OCI-LY3 (cell line): ENCODE results near the gene BCL2L12.
A peak's percentile ranks its signal among the peaks of the same experiment; 100 is the strongest.

Experiments used
- H2AFZ ChIP-seq: fragments of 200-600, 300-600 bp; shearing (Covaris generic); 2 replicates; pipeline ENCODE4 v1.6.0; 2014; ENCODE audit warnings: antibody characterized with exemption, low read depth, low read length
- H3K27ac ChIP-seq: fragments of 200-600, 300-600 bp; sonication (generic); 2 replicates; pipeline ENCODE4 v1.5.1; 2014; ENCODE audit warnings: mild to moderate bottlenecking, low read length, moderate library complexity, mixed read lengths
- H3K27me3 ChIP-seq: fragments of 200-600, 300-600 bp; sonication (generic); 2 replicates; pipeline ENCODE4 v1.6.1; 2014; ENCODE audit warnings: low read depth, low read length, mixed read lengths
- H3K36me3 ChIP-seq: fragments of 200-600, 300-600 bp; sonication (generic); replicated peaks from 2 replicates; pipeline ENCODE3; 2014; ENCODE audit warnings: low read depth, low read length, mixed read lengths
- H3K4me1 ChIP-seq: fragments of 300-600, 200-600 bp; sonication (generic); 2 replicates; pipeline ENCODE4 v1.6.1; 2014; ENCODE audit warnings: low read length, mixed read lengths
- H3K4me2 ChIP-seq: fragments of 200-600, 300-600 bp; sonication (generic); 2 replicates; pipeline ENCODE4 v1.6.1; 2014; ENCODE audit warnings: low read length, mixed read lengths
- H3K4me3 ChIP-seq: fragments of 300-600, 200-600 bp; sonication (generic); 2 replicates; pipeline ENCODE4 v1.5.1; 2014; ENCODE audit warnings: antibody characterized with exemption, mild to moderate bottlenecking, low read length, moderate library complexity
- H3K79me2 ChIP-seq: fragments of 300-600, 200-600 bp; shearing (Covaris generic); 2 replicates; pipeline ENCODE4 v1.6.1; 2014; ENCODE audit warnings: mild to moderate bottlenecking, low read length, mixed read lengths
- H3K9ac ChIP-seq: fragments of 300-600, 200-600 bp; shearing (Covaris generic); 2 replicates; pipeline ENCODE4 v1.6.0; 2014; ENCODE audit warnings: mild to moderate bottlenecking, low read length, moderate library complexity
- H3K9me3 ChIP-seq: fragments of 200-600, 300-600 bp; shearing (Covaris generic); 2 replicates; pipeline ENCODE4 v1.6.1; 2014; ENCODE audit warnings: low read length, mixed read lengths; ENCODE audit not compliant: insufficient read depth
- H4K20me1 ChIP-seq: fragments of 200-600, 300-600 bp; sonication (generic); 2 replicates; pipeline ENCODE4 v1.6.1; 2016; ENCODE audit warnings: low read length, mixed read lengths; ENCODE audit not compliant: insufficient read depth
- EZH2phosphoT487 ChIP-seq: fragments of 200-600 bp; shearing (Covaris generic); IDR thresholded peaks from 2 replicates; pipeline ENCODE4 v1.6.1; 2018; ENCODE audit warnings: antibody characterized with exemption, mixed run types, low read depth
- TF ChIP-seq, protein P1 (sequence below): fragments of 200-600, 300-600 bp; sonication (generic); IDR thresholded peaks from 2 replicates; pipeline ENCODE4 v1.5.1; 2014; ENCODE audit warnings: antibody characterized with exemption, low read length, low read depth

Gene BCL2L12

DNA sequence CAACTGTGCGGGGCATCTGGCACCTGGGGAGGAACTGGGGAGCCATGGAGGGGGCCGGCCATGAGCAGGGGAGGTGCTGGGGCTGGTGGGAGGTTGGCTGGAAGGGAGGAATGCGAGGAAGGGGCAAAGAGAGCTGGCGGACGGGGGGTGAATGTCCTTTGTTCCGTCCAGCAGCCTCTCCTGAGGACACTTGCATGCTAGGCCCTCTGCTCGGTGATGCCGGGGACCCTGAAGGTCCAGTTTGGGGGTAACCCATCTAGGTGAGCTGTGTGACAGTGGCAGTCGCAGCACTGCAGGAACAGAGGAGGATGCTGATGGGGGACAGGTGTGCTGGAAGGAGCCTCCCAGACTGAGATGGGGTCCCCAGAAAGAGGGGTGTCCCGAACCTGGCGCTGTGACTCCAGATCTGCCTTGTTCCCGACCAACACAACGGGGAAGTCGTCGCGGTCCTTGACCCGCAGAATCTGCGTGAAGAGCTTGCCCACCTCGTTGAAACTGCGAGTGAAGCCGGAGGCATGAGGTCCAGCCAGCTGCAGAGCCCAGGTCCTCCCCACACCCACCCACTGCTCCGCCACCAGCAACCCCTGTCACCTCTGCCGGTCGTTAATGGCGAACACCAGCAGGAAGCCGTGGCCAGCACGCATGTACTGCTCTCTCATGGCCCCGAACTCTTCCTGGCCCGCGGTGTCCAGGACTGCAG, 29.4 kb upstream of the BCL2L12 start:
- H4K20me1 ChIP-seq = no peaks in the 10 kb centered on the region
- peaks cover 5% of the 10 kb centered on the region for H3K79me2 ChIP-seq
- peaks cover 8% of the 10 kb centered on the region for H3K27me3 ChIP-seq
- H3K4me3 ChIP-seq = no peak overlapping the region
- TF ChIP-seq EZH2phosphoT487 = no peak
- TF ChIP-seq, protein P1, sequence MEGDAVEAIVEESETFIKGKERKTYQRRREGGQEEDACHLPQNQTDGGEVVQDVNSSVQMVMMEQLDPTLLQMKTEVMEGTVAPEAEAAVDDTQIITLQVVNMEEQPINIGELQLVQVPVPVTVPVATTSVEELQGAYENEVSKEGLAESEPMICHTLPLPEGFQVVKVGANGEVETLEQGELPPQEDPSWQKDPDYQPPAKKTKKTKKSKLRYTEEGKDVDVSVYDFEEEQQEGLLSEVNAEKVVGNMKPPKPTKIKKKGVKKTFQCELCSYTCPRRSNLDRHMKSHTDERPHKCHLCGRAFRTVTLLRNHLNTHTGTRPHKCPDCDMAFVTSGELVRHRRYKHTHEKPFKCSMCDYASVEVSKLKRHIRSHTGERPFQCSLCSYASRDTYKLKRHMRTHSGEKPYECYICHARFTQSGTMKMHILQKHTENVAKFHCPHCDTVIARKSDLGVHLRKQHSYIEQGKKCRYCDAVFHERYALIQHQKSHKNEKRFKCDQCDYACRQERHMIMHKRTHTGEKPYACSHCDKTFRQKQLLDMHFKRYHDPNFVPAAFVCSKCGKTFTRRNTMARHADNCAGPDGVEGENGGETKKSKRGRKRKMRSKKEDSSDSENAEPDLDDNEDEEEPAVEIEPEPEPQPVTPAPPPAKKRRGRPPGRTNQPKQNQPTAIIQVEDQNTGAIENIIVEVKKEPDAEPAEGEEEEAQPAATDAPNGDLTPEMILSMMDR = no peak
- no peak overlapping the region for H3K4me2 ChIP-seq
- H2AFZ ChIP-seq = no peak overlapping the region
- H3K9ac ChIP-seq = no peak overlapping the region
- H3K9me3 ChIP-seq = no peaks in the 10 kb centered on the region
- no peaks in the 10 kb centered on the region for H3K36me3 ChIP-seq
- no peak overlapping the region for H3K27ac ChIP-seq
- peaks cover 4% of the 10 kb centered on the region for H3K4me1 ChIP-seq

DNA sequence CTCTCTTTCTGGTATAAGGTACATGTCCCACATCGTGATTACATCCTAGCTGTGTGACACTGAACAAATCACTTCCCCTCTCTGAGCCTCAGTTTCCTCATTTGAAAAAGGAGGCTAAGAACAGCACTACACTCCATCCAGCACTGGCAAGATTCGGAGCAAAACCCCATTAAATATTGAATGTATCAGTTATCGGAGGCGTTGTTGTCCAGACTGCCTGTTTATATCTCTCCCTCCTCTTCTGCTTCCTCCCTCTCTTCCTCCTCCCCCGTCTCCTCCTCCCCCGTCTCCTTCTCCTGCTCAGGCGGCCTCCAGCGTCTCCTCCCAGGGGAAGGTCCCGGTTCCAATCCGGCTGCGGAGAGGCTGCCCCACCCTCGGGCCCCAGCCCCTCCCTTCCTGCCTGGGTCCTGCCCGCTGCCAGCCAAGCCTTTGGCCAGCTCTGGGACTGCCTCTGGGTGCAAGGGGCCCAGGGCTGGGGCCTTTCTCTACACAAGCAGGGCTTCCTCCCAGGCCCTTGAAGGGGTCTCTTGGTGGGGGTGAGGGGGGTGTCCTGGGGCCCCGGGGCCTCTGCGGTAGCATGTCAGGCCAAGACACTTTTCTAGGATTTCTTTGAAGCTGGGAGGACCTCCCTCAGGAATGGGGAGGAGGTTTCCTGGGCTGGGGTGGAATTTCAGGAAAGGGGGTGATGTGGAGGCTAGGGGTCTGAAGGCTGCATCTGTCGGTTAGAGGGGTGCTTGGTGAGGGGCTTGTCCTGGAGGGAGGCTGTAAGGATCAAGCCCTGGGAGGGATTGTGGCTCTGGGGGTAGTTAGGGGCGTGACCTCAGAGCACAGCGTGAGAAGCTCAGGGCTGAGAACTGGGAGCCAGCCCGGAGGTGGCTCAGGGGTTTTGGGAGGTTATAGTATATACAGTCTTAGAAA, 27.7 kb upstream of the BCL2L12 start:
- H3K27ac ChIP-seq = no peak overlapping the region
- H3K4me3 ChIP-seq = no peak overlapping the region
- no peak overlapping the region for H3K9ac ChIP-seq
- H2AFZ ChIP-seq = no peak overlapping the region
- no peak overlapping the region for H3K4me2 ChIP-seq
- peaks cover 8% of the 10 kb centered on the region for H3K27me3 ChIP-seq
- H3K79me2 ChIP-seq = peaks cover 15% of the 10 kb centered on the region
- H3K9me3 ChIP-seq = no peaks in the 10 kb centered on the region
- peaks cover 8% of the 10 kb centered on the region for H3K4me1 ChIP-seq
- no peak for TF ChIP-seq EZH2phosphoT487
- TF ChIP-seq, protein P1 = no peak
- H4K20me1 ChIP-seq = no peaks in the 10 kb centered on the region
- H3K36me3 ChIP-seq = no peaks in the 10 kb centered on the region

DNA sequence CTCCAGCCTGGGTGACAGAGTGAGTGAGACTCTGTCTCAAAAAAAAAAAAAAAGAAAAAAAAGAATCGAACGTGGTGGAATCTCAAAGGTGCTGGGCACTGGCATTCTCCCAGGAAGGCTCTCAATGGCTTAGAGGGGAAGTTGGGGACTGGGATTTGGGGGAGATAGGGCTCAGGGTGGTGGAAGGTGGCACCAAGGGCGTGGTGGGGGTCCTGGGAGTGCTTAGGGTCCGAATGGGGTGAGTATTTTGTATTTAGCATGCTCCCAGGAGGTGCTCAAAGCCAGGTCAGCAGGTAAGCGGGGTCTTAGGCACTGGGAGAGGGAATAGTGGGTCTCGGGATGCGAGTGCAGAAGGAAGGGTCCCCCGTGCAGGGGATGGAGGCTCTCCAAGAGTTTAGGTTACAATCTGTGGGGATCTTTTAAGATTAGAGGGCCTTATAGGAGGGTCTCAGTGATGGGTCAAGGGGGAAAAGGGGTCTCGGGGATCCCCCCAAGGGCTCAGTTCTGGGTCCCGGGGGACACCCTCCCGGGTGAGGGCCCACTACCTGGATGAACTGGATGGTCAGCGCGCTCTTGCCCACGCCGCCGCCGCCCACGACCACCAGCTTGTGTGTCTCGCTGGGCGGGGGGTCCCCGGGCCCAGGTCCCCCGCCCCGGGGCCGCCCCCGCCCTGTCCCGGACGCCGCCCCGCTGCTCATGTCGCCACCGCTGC, 26.2 kb upstream of the BCL2L12 start:
- Histone ChIP-seq H3K4me1 (peaks cover 15% of the 10 kb centered on the region), H3K27me3 (peaks cover 8% of the 10 kb centered on the region), H3K4me3 (peak overlapping the region; percentile 79), H4K20me1 (peaks cover 3% of the 10 kb centered on the region; the same call in 1 of the 2 replicates), H3K9me3 (no peaks in the 10 kb centered on the region), H3K27ac (no peak overlapping the region), H3K36me3 (peaks cover 5% of the 10 kb centered on the region), H3K9ac (peak overlapping the region; percentile 69), H3K79me2 (peaks cover 29% of the 10 kb centered on the region), H3K4me2 (peak overlapping the region; percentile 86), H2AFZ (peak overlapping the region; percentile 3; the same call in 1 of the 2 replicates)
- no peak for TF ChIP-seq EZH2phosphoT487
- TF ChIP-seq, protein P1 = no peak
